ENCODE data around the gene PYCR2. TPM values are rescaled to one million over a fixed set of nuclear protein-coding genes. Genes with fewer than 3 reads are reported as not detected.
"Not testable (repeated sequence)": the region's sequence is repeated elsewhere in the genome, so short reads cannot be mapped to it uniquely, and the experiment has no call there.

The PYCR2 gene
- total RNA-seq, 1 donor from 2014 or later: 38.1 TPM

GRCh38 chr1:225930566-225930965, 6.5 kb upstream of the PYCR2 start:
- Mint-ChIP-seq H3K9me3 (ENCODE audit: unreplicated experiment) (no peaks in the 10 kb centered on the region), H3K4me3 (ENCODE audit: unreplicated experiment) (no peak overlapping the region), H3K4me1 (ENCODE audit: low read depth, unreplicated experiment) (no peaks in the 10 kb centered on the region), H3K27ac (ENCODE audit: unreplicated experiment) (no peak overlapping the region), H3K36me3 (ENCODE audit: low read depth, unreplicated experiment) (no peaks in the 10 kb centered on the region), H3K27me3 (ENCODE audit: low read depth, unreplicated experiment) (no peaks in the 10 kb centered on the region)
- no peak overlapping the region for H2AFZ ChIP-seq (ENCODE audit: low read depth, low read length)
- no peak for FAIRE-seq
- H3K4me1 ChIP-seq (ENCODE audit: insufficient read depth, low read length): no peaks in the 10 kb centered on the region
- no peaks in the 10 kb centered on the region for H4K20me1 ChIP-seq (ENCODE audit: insufficient read depth, low read length)
- H3K27me3 ChIP-seq (ENCODE audit: insufficient read depth, low read length): no peaks in the 10 kb centered on the region
- DNase-seq (ENCODE audit: low read depth): no peak
- H3K9ac ChIP-seq (ENCODE audit: low read length): no peak overlapping the region
- H3K79me2 ChIP-seq (ENCODE audit: insufficient read depth, low read length): no peaks in the 10 kb centered on the region
- TF ChIP-seq EZH2 (IDR thresholded peaks at IDR 0.05; ENCODE audit: insufficient read depth, low read length) (no peak), CTCF (IDR thresholded peaks at IDR 0.05; ENCODE audit: insufficient read depth, low read depth, low read length) (no peak)
- H3K36me3 ChIP-seq (ENCODE audit: insufficient read depth, low read length): no peaks in the 10 kb centered on the region
- H3K9me3 ChIP-seq (ENCODE audit: insufficient read depth, low read depth, low read length): no peaks in the 10 kb centered on the region
- H3K4me3 ChIP-seq (ENCODE audit: insufficient read depth, low read depth, low read length): no peak overlapping the region
- no peak overlapping the region for H3K27ac ChIP-seq (ENCODE audit: low read depth, low read length)
- H3K4me2 ChIP-seq (ENCODE audit: low read length): no peak overlapping the region

- not testable (repeated sequence) for H3K36me3 Mint-ChIP-seq (ENCODE audit: low read depth, unreplicated experiment); DNase-seq (ENCODE audit: low read depth); H3K27me3 Mint-ChIP-seq (ENCODE audit: low read depth, unreplicated experiment); H3K9me3 ChIP-seq (ENCODE audit: insufficient read depth, low read depth, low read length); FAIRE-seq; H3K4me1 ChIP-seq (ENCODE audit: insufficient read depth, low read length); H3K4me2 ChIP-seq (ENCODE audit: low read length); H3K79me2 ChIP-seq (ENCODE audit: insufficient read depth, low read length); H3K27ac Mint-ChIP-seq (ENCODE audit: unreplicated experiment); H3K27ac ChIP-seq (ENCODE audit: low read depth, low read length); H3K4me3 Mint-ChIP-seq (ENCODE audit: unreplicated experiment); H3K36me3 ChIP-seq (ENCODE audit: insufficient read depth, low read length); H2AFZ ChIP-seq (ENCODE audit: low read depth, low read length); H3K9ac ChIP-seq (ENCODE audit: low read length); H3K27me3 ChIP-seq (ENCODE audit: insufficient read depth, low read length); H4K20me1 ChIP-seq (ENCODE audit: insufficient read depth, low read length); H3K4me1 Mint-ChIP-seq (ENCODE audit: low read depth, unreplicated experiment); H3K9me3 Mint-ChIP-seq (ENCODE audit: unreplicated experiment); H3K4me3 ChIP-seq (ENCODE audit: insufficient read depth, low read depth, low read length)
Measured at GRCh38 chr1:225929462-225929861, 5.4 kb upstream of the PYCR2 start.

- no peak for FAIRE-seq
- no peak overlapping the region for H3K4me3 Mint-ChIP-seq (ENCODE audit: unreplicated experiment)
- H2AFZ ChIP-seq (ENCODE audit: low read depth, low read length): no peak overlapping the region
Measured at GRCh38 chr1:225928186-225929175, 4.4 kb upstream of the PYCR2 start.

More at GRCh38 chr1:225928186-225929175, 4.4 kb upstream of the PYCR2 start:
- H3K27ac ChIP-seq (ENCODE audit: low read depth, low read length): no peak overlapping the region
- Mint-ChIP-seq H3K4me1 (ENCODE audit: low read depth, unreplicated experiment) (no peaks in the 10 kb centered on the region), H3K9me3 (ENCODE audit: unreplicated experiment) (no peaks in the 10 kb centered on the region), H3K27ac (ENCODE audit: unreplicated experiment) (no peak overlapping the region), H3K36me3 (ENCODE audit: low read depth, unreplicated experiment) (no peaks in the 10 kb centered on the region), H3K27me3 (ENCODE audit: low read depth, unreplicated experiment) (no peaks in the 10 kb centered on the region)
- peaks cover under 1% of the 10 kb centered on the region for H3K4me1 ChIP-seq (ENCODE audit: insufficient read depth, low read length)
- no peak overlapping the region for H3K4me2 ChIP-seq (ENCODE audit: low read length)
- H3K36me3 ChIP-seq (ENCODE audit: insufficient read depth, low read length): no peaks in the 10 kb centered on the region
- peaks cover 4% of the 10 kb centered on the region for H3K79me2 ChIP-seq (ENCODE audit: insufficient read depth, low read length)
- H4K20me1 ChIP-seq (ENCODE audit: insufficient read depth, low read length): no peaks in the 10 kb centered on the region
- no peak overlapping the region for H3K9ac ChIP-seq (ENCODE audit: low read length)
- no peaks in the 10 kb centered on the region for H3K27me3 ChIP-seq (ENCODE audit: insufficient read depth, low read length)
- no peak for TF ChIP-seq EZH2 (IDR thresholded peaks at IDR 0.05; ENCODE audit: insufficient read depth, low read length)
- TF ChIP-seq CTCF (IDR thresholded peaks at IDR 0.05; ENCODE audit: insufficient read depth, low read depth, low read length): no peak
- DNase-seq (ENCODE audit: low read depth): no peak
- H3K9me3 ChIP-seq (ENCODE audit: insufficient read depth, low read depth, low read length): no peaks in the 10 kb centered on the region
- H3K4me3 ChIP-seq (ENCODE audit: insufficient read depth, low read depth, low read length): no peak overlapping the region
